ENCODE results near the gene OPN1MW.
"Not testable (repeated sequence)": the region's sequence is repeated elsewhere in the genome, so short reads cannot be mapped to it uniquely, and the experiment has no call there.

Gene OPN1MW

DNA sequence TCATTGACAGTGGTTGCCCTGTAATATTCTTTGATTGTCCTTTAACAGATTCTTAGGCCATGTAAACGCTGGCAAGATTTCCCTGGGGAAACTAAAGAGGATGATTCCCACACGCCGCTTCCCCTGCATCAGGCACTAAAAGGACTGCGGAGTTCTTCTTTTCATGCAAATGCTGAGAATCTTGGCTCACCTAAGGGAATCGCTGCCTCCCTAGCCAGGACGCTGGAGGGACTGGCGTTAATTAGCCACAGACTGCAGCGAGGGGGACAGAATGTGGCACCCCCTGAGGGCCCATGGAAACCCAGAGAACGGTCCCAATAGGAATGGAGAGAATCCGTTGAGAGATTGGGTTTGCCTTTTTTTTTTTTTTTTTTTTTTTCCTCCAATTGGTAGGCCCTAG, 29.1 kb downstream of the OPN1MW start:
- DNase-seq, result not testable (repeated sequence)

DNA sequence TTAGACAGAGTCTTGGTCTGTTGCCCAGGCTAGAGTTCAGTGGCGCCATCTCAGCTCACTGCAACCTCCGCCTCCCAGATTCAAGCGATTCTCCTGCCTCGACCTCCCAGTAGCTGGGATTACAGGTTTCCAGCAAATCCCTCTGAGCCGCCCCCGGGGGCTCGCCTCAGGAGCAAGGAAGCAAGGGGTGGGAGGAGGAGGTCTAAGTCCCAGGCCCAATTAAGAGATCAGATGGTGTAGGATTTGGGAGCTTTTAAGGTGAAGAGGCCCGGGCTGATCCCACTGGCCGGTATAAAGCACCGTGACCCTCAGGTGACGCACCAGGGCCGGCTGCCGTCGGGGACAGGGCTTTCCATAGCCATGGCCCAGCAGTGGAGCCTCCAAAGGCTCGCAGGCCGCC, 37.1 kb downstream of the OPN1MW start, which contains the start of gene OPN1MW2:
OPN1MW2 (plus strand) TSS at position 301 of the 400 bp plus-strand sequence; CDS start at position 361, 60 bp downstream.
- DNase-seq, result not testable (repeated sequence)

DNA sequence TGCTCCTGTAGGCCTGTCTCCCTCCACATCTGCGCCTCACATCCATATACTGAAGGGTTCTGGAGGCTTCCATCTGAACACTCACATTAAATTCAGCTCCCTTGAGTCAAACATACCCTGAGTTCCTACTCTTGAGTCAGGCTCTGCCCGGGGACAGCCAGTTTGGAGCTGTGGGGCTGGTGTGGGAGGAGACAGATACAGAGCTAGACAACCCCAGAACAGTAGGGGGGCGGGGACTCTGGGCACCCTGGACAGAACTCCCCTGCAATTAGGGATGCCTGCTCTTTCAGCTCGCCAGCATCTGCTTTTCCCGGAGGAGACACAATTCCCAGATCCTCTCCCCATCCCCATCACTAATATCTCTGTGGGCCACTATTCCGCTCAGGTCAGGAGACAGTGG, 42.9 kb downstream of the OPN1MW start:
- not testable (repeated sequence) for DNase-seq

DNA sequence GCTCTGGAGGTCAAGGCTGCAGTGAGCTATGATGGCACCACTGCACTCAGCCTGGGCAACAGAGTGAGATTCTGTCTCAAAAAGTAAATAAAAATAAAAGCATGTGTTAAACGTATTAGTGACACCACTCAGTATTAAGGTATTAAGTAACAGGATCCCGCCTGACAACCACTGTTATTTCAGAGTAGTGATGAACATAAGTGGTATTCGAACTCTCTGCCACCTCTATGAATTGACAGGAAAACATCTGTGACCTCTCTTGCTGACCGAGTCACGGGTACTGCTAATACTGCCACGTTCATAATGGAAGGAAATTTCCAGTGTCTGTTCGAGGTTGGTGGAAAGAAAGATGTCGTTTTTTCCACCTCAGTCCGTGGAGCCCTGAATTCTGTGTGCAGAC, 44.3 kb downstream of the OPN1MW start:
- DNase-seq, result not testable (repeated sequence)

- not testable (repeated sequence) for DNase-seq
These were observed 49.0 kb downstream of the OPN1MW start for GRCh38 chrX:154231443-154231842.

DNA sequence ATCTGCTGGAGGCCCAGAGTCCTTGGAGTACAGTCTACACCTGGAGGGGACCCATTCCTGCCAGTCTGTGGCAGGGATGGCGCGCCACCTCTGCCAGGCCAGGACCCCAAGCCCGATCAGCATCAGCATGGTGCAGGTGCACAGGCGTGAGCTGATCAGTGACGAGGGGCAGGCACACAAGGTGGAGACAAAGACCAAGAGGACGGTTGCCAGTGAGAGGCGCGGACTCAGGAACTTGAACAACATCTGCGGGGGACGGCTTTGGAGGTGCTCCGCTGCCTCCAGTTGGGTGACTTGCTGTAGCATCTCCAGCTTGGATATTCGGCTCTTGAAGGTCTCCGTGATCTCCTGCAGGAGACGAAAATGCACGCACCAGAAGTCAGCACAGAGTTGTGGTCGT, 51.2 kb downstream of the OPN1MW start:
- DNase-seq, result not testable (repeated sequence)

DNA sequence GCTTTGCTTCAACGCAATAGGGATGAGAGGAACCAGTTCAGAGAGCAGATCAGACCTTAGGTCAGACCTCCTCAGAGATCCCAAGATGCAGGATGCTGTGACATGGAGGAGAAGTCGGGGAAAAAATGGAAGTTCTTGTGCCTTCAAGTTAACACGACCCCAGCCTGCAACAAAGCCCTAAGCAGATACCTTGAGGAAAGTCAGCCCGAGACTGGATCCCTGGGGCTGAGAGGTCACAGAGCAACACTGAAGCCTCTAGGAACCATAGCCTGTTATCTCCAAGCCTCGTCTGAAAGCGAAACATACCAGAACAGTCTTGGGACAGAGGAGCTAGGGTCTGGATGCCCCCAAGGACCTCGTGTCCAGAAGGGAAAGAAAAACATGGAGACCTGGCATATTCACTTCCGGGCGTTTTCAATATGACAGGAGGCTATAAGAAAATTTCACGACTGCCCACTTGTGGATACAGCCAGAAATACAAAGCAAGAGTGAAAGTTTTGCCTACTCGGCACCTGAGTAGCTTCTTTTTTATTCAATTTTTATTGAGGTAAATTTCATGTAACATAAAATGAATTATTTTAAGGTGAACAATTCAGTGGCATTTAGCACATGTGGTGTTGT, 56.7 kb downstream of the OPN1MW start:
- DNase-seq, result not testable (repeated sequence)

GRCh38 chrX:154239982-154240503, 57.6 kb downstream of the OPN1MW start:
- DNase-seq, result not testable (repeated sequence)

Measured in stimulated activated CD4-positive, alpha-beta T cell treated with anti-CD3 and anti-CD28 coated beads, Interleukin-15, amount 100 ng/mL, for 24 hours (primary cell).